ENCODE results near the gene NRG3.

- no peak for TF ChIP-seq CTCF (IDR thresholded peaks at IDR 0.05)
- TF ChIP-seq POLR2A (IDR thresholded peaks at IDR 0.05) = no peak
Observed at GRCh38 chr10:81866753-81867152, 8.2 kb upstream of the NRG3 start.

Measured in testis (tissue), 2 donors.